SK-N-SH (cell line): ENCODE results near the gene LILRA2. TPM values are rescaled to one million over a fixed set of nuclear protein-coding genes. Genes with fewer than 3 reads are reported as not detected.
"Not testable (repeated sequence)": the region's sequence is repeated elsewhere in the genome, so short reads cannot be mapped to it uniquely, and the experiment has no call there.

Experiments used
- CTCF ChIA-PET: fragments of 300-600, 350-600 bp; formaldehyde crosslinking; extraction: SDS; loops from one replicate; lab custom pipeline; 2021; lab: Yijun Ruan, JAX
- POLR2A ChIA-PET: fragments of 350-600 bp; sonication (Branson Sonifier 250); formaldehyde crosslinking; extraction: SDS; loops from one replicate; lab custom pipeline; 2020; ENCODE audit warnings: antibody characterized with exemption, inconsistent platforms; lab: Yijun Ruan, JAX
- DNase-seq: peaks from one replicate; pipeline ENCODE4 v3.0.0; 2012
- H2AFZ ChIP-seq: fragments of 200-600 bp; sonication (generic); 2 replicates; pipeline ENCODE4 v1.8.1; 2016; ENCODE audit warnings: antibody characterized with exemption, mild to moderate bottlenecking, low read depth
- H3F3A ChIP-seq: fragments of 200-600 bp; sonication (generic); replicated peaks from 2 replicates; pipeline ENCODE3; 2016; ENCODE audit warnings: antibody characterized with exemption, mild to moderate bottlenecking; ENCODE audit not compliant: insufficient read depth
- H3K27ac ChIP-seq, 2 experiments: fragments of 200-500 bp in 1 of 2; fragments of 200-600 bp in 1 of 2; sonication (Bioruptor generic) in 1 of 2; sonication (generic), shearing (Covaris generic) in 1 of 2; 2 replicates each; pipeline versions ENCODE4 v1.5.1 to v1.6.1; 2014 to 2016; ENCODE audit warnings: low read depth in 2 of 2, inconsistent platforms in 1 of 2, low read length in 1 of 2, mild to moderate bottlenecking in 1 of 2, mixed read lengths in 1 of 2
- H3K27me3 ChIP-seq: fragments of 200-600 bp; sonication (generic), shearing (Covaris generic); 2 replicates; pipeline ENCODE4 v1.6.1; 2016; ENCODE audit warnings: mixed run types; ENCODE audit not compliant: insufficient read depth
- H3K36me3 ChIP-seq, 2 experiments: fragments of 200-500 bp in 1 of 2; fragments of 200-600 bp in 1 of 2; sonication (Bioruptor generic) in 1 of 2; sonication (generic) in 1 of 2; replicated peaks in 1 of 2; 2 replicates each; pipeline versions ENCODE3 to v1.5.1; 2014 to 2016; ENCODE audit warnings: low read length in 1 of 2, mild to moderate bottlenecking in 1 of 2; ENCODE audit not compliant: insufficient read depth in 2 of 2, control insufficient read depth in 1 of 2
- H3K4me1 ChIP-seq, 2 experiments: fragments of 200-500 bp in 1 of 2; fragments of 200-600 bp in 1 of 2; sonication (Bioruptor generic) in 1 of 2; sonication (generic), shearing (Covaris generic) in 1 of 2; 2 replicates each; pipeline versions ENCODE4 v1.5.1 to v1.6.1; 2014 to 2016; ENCODE audit warnings: low read depth in 1 of 2, low read length in 1 of 2, mixed run types in 1 of 2; ENCODE audit not compliant: insufficient read depth in 2 of 2, control insufficient read depth in 1 of 2
- H3K4me2 ChIP-seq: fragments of 200-600 bp; sonication (generic), shearing (Covaris generic); 2 replicates; pipeline ENCODE4 v1.6.1; 2017; ENCODE audit warnings: mixed run types
- H3K4me3 ChIP-seq, 2 experiments: fragments of 200-500 bp in 1 of 2; fragments of 200-600 bp in 1 of 2; sonication (Bioruptor generic) in 1 of 2; sonication (generic), shearing (Covaris generic) in 1 of 2; 2 replicates each; pipeline versions ENCODE4 v1.5.1 to v1.8.1; 2014 to 2016; ENCODE audit warnings: low read depth in 2 of 2, inconsistent platforms in 1 of 2, low read length in 1 of 2, mild to moderate bottlenecking in 1 of 2, mixed read lengths in 1 of 2, moderate library complexity in 1 of 2
- H3K79me2 ChIP-seq: fragments of 200-600 bp; sonication (generic); 2 replicates; pipeline ENCODE4 v1.8.1; 2017; ENCODE audit warnings: mild to moderate bottlenecking; ENCODE audit not compliant: insufficient read depth
- H3K9ac ChIP-seq: fragments of 200-600 bp; sonication (generic); 2 replicates; pipeline ENCODE4 v1.6.1; 2017; ENCODE audit warnings: mixed run types
- H3K9me2 ChIP-seq: fragments of 200-600 bp; sonication (generic); 2 replicates; pipeline ENCODE4 v1.6.1; 2017; ENCODE audit warnings: mixed run types
- H3K9me3 ChIP-seq: fragments of 200-600 bp; sonication (generic); 2 replicates; pipeline ENCODE4 v1.6.1; 2017; ENCODE audit warnings: mixed run types, mild to moderate bottlenecking, moderate library complexity
- H4K20me1 ChIP-seq: fragments of 200-600 bp; sonication (generic); 2 replicates; pipeline ENCODE4 v1.6.1; 2017; ENCODE audit warnings: mild to moderate bottlenecking, mixed run types; ENCODE audit not compliant: insufficient read depth
- CHD2 ChIP-seq: fragments of 150-350 bp; IDR thresholded peaks from 2 replicates; pipeline ENCODE4 v1.6.1; 2018; ENCODE audit warnings: low read length; ENCODE audit not compliant: partially characterized antibody
- ELF1 ChIP-seq: IDR thresholded peaks from 2 replicates; pipeline ENCODE4 v1.4.0; 2012
- EP300 ChIP-seq, 2 experiments: IDR thresholded peaks; 2 replicates each; pipeline versions ENCODE4 v1.4.0 to v1.6.1; 2012; ENCODE audit warnings: borderline replicate concordance in 1 of 2, low read depth in 1 of 2, low read length in 1 of 2
- EZH2phosphoT487 ChIP-seq: fragments of 200-600 bp; sonication (generic); IDR thresholded peaks from 2 replicates; pipeline ENCODE4 v1.6.1; 2017; ENCODE audit warnings: low read depth, mixed run types, mild to moderate bottlenecking, antibody characterized with exemption, moderate library complexity, borderline replicate concordance
- FOXJ3 ChIP-seq: sonication (generic); formaldehyde crosslinking; IDR thresholded peaks from 2 replicates; pipeline ENCODE4 v1.5.1; 2020; ENCODE audit warnings: mild to moderate bottlenecking, missing genetic modification reagents
- GABPA ChIP-seq: IDR thresholded peaks from 2 replicates; pipeline ENCODE4 v1.4.0; 2012; ENCODE audit warnings: low read depth, mild to moderate bottlenecking
- JUND ChIP-seq: IDR thresholded peaks from 2 replicates; pipeline ENCODE4 v1.4.0; 2012
- MAX ChIP-seq: IDR thresholded peaks from 2 replicates; pipeline ENCODE4 v1.4.0; 2012; ENCODE audit warnings: low read depth
- MXI1 ChIP-seq: IDR thresholded peaks from 2 replicates; pipeline ENCODE4 v1.6.1; 2012; ENCODE audit warnings: mild to moderate bottlenecking, low read depth, low read length, improper control_type of control experiment
- NFIC ChIP-seq: IDR thresholded peaks from 2 replicates; pipeline ENCODE4 v1.4.0; 2012; ENCODE audit warnings: borderline replicate concordance
- RAD21 ChIP-seq: IDR thresholded peaks from 2 replicates; pipeline ENCODE4 v1.6.1; 2012; ENCODE audit warnings: mild to moderate bottlenecking, low read length
- RCOR1 ChIP-seq: fragments of 150-350 bp; IDR thresholded peaks from 2 replicates; pipeline ENCODE4 v1.6.1; 2017; ENCODE audit warnings: antibody characterized with exemption, low read length
- RXRA ChIP-seq: IDR thresholded peaks from 2 replicates; pipeline ENCODE4 v1.4.0; 2012; ENCODE audit warnings: low read depth, mild to moderate bottlenecking, borderline replicate concordance
- SMC3 ChIP-seq: IDR thresholded peaks from 2 replicates; pipeline ENCODE4 v1.6.1; 2012; ENCODE audit warnings: low read depth, low read length, improper control_type of control experiment
- TEAD4 ChIP-seq: IDR thresholded peaks from 2 replicates; pipeline ENCODE4 v1.4.0; 2012; ENCODE audit warnings: mild to moderate bottlenecking, borderline replicate concordance; ENCODE audit not compliant: insufficient read depth
- USF2 ChIP-seq: fragments of 150-350 bp; IDR thresholded peaks from 2 replicates; pipeline ENCODE4 v1.6.1; 2017; ENCODE audit warnings: antibody characterized with exemption, low read length, low read depth, borderline replicate concordance
- YY1 ChIP-seq: IDR thresholded peaks from 2 replicates; pipeline ENCODE4 v1.4.0; 2012; ENCODE audit warnings: low read depth, mild to moderate bottlenecking
- WGBS: methylation state at CpG from one replicate; pipeline ENCODE4 v1.1.6; 2017; ENCODE audit warnings: low lambda C conversion rate; 5-methylcytosine and 5-hydroxymethylcytosine counted together
- polyA plus RNA-seq, 3 experiments: library from polyadenylated mRNA; depleted of rRNA; stranded (reverse); fragments of >200 nt; gene quantifications; 2 replicates each; pipeline ENCODE4 v1.2.3, GENCODE V29; 2012
- TF ChIP-seq, protein P1 (sequence below): IDR thresholded peaks from 2 replicates; pipeline ENCODE4; 2012
- TF ChIP-seq, protein P2 (sequence below): IDR thresholded peaks from 2 replicates; pipeline ENCODE4 v1.6.1; 2012; ENCODE audit warnings: mild to moderate bottlenecking, low read depth, low read length, moderate library complexity
- TF ChIP-seq, protein P3 (sequence below): IDR thresholded peaks from 2 replicates; pipeline ENCODE4 v1.4.0; 2012; ENCODE audit warnings: low read depth, borderline replicate concordance

Gene LILRA2
- polyA plus RNA-seq, 1 of the 3 experiments (the other 2 are of a cell fraction) = not detected

DNA sequence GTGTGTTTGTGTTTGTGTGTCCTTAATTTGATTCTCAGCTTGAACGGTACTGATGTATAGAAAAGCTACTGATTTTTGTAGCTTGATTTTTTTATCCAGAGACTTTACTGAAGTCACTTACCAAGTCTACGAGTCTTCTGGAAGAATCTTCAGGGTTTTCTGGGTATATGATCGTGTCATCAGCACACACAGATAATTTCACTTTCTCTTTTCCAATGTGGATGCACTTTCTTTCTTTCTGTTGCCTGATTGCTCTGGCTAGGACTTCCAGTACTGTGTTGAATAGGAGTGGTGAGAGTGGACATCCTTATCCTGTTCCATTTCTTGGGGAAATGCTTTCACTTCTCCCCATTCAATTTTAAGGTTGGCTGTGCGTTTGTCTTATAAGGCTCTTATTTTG, 48.8 kb downstream of the LILRA2 start:
- no peak for DNase-seq
- Histone ChIP-seq H3F3A (no peaks in the 10 kb centered on the region), H3K4me1 (no peaks in the 10 kb centered on the region), H3K9me2 (no peaks in the 10 kb centered on the region), H2AFZ (no peak overlapping the region), H3K4me3 (no peak overlapping the region), H3K9ac (no peak overlapping the region), H3K79me2 (no peaks in the 10 kb centered on the region), H3K36me3 (no peaks in the 10 kb centered on the region), H3K27ac (no peak overlapping the region), H3K9me3 (no peaks in the 10 kb centered on the region), H3K27me3 (peaks cover 1% of the 10 kb centered on the region), H4K20me1 (no peaks in the 10 kb centered on the region), H3K4me2 (no peak overlapping the region)
- CTCF ChIA-PET = no interaction called here
- POLR2A ChIA-PET = no interaction called here
- TF ChIP-seq RXRA (no peak), RCOR1 (no peak), SMC3 (no peak), ELF1 (no peak), YY1 (no peak), EZH2phosphoT487 (no peak), FOXJ3 (CRISPR knock-in tag) (no peak), USF2 (no peak), GABPA (no peak), RAD21 (no peak), MXI1 (no peak), JUND (no peak), CHD2 (no peak), NFIC (no peak), MAX (no peak), TEAD4 (no peak), EP300 (IDR thresholded peaks at IDR 0.05; ENCODE audit: borderline replicate concordance in 1 of 2, low read depth in 1 of 2, low read length in 1 of 2) (no peak)
- TF ChIP-seq, protein P1, sequence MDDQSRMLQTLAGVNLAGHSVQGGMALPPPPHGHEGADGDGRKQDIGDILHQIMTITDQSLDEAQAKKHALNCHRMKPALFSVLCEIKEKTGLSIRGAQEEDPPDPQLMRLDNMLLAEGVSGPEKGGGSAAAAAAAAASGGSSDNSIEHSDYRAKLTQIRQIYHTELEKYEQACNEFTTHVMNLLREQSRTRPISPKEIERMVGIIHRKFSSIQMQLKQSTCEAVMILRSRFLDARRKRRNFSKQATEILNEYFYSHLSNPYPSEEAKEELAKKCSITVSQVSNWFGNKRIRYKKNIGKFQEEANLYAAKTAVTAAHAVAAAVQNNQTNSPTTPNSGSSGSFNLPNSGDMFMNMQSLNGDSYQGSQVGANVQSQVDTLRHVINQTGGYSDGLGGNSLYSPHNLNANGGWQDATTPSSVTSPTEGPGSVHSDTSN = no peak
- TF ChIP-seq, protein P2, sequence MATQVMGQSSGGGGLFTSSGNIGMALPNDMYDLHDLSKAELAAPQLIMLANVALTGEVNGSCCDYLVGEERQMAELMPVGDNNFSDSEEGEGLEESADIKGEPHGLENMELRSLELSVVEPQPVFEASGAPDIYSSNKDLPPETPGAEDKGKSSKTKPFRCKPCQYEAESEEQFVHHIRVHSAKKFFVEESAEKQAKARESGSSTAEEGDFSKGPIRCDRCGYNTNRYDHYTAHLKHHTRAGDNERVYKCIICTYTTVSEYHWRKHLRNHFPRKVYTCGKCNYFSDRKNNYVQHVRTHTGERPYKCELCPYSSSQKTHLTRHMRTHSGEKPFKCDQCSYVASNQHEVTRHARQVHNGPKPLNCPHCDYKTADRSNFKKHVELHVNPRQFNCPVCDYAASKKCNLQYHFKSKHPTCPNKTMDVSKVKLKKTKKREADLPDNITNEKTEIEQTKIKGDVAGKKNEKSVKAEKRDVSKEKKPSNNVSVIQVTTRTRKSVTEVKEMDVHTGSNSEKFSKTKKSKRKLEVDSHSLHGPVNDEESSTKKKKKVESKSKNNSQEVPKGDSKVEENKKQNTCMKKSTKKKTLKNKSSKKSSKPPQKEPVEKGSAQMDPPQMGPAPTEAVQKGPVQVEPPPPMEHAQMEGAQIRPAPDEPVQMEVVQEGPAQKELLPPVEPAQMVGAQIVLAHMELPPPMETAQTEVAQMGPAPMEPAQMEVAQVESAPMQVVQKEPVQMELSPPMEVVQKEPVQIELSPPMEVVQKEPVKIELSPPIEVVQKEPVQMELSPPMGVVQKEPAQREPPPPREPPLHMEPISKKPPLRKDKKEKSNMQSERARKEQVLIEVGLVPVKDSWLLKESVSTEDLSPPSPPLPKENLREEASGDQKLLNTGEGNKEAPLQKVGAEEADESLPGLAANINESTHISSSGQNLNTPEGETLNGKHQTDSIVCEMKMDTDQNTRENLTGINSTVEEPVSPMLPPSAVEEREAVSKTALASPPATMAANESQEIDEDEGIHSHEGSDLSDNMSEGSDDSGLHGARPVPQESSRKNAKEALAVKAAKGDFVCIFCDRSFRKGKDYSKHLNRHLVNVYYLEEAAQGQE = no peak
- TF ChIP-seq, protein P3, sequence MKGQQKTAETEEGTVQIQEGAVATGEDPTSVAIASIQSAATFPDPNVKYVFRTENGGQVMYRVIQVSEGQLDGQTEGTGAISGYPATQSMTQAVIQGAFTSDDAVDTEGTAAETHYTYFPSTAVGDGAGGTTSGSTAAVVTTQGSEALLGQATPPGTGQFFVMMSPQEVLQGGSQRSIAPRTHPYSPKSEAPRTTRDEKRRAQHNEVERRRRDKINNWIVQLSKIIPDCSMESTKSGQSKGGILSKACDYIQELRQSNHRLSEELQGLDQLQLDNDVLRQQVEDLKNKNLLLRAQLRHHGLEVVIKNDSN = no peak
- WGBS = 2% methylated on average over 4 of the region's 4 CpGs

DNA sequence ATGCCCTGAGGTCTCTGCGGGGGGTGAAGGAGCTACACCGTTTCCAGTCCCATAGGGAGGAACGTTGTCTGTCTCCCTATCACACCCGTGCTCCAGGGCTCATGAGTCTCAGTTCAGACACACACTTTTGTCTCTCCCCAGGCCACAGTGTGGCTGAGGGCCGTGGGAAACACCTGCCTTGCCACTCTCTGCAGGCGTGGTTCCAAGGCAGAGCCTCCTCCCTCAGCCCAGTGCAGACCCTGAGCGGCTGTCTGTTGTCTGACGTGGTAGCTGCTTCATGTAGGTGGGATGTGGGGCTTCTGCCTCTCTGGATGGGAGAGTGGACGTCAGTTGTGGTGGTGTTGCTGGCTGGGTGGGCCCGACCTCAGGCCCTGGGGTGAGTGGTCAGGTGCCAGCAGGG, 50.6 kb downstream of the LILRA2 start:
- H3K79me2 ChIP-seq, POLR2A ChIA-PET, H3F3A ChIP-seq, H3K36me3 ChIP-seq, H3K27ac ChIP-seq, H3K9me3 ChIP-seq, H3K4me3 ChIP-seq, H4K20me1 ChIP-seq, H3K9me2 ChIP-seq, H3K9ac ChIP-seq, H3K4me2 ChIP-seq, H2AFZ ChIP-seq, H3K4me1 ChIP-seq, CTCF ChIA-PET, DNase-seq: not testable (repeated sequence)
- WGBS = 0% methylated on average over 2 of the region's 10 CpGs
- peaks cover 19% of the 10 kb centered on the region for H3K27me3 ChIP-seq
